GM18870 (cell line): Measurements from ENCODE around the gene ITGAX.
"Not testable (repeated sequence)": the region's sequence is repeated elsewhere in the genome, so short reads cannot be mapped to it uniquely, and the experiment has no call there.

Experiments
- ATAC-seq: cut with Tn5 transposase; IDR thresholded peaks from one replicate; pipeline ENCODE4 v1.9.1; 2021; ENCODE audit warnings: moderate library complexity; ENCODE audit not compliant: unreplicated experiment

ITGAX gene

GRCh38 chr16:31354394-31355291, at the start of gene ITGAX:
ITGAX (plus strand) TSS chr16:31355176; CDS start chr16:31355255, 79 bp downstream.
- ATAC-seq: peak; percentile 61

GRCh38 chr16:31305219-31305618, 49.8 kb upstream of the ITGAX start:
- no peak for ATAC-seq

- ATAC-seq: not testable (repeated sequence)
These were observed 46.6 kb upstream of the ITGAX start for GRCh38 chr16:31308381-31308780.

GRCh38 chr16:31322500-31322899, 32.5 kb upstream of the ITGAX start:
- ATAC-seq: no peak

- ATAC-seq: no peak
These were observed 30.9 kb upstream of the ITGAX start for GRCh38 chr16:31323959-31324629.

- ATAC-seq: no peak
These were observed 29.8 kb upstream of the ITGAX start for GRCh38 chr16:31325171-31325570.

- ATAC-seq: no peak
These were observed 27.2 kb upstream of the ITGAX start for GRCh38 chr16:31327646-31328225.

- ATAC-seq: no peak
These were observed 26.5 kb upstream of the ITGAX start for GRCh38 chr16:31328322-31329052.

GRCh38 chr16:31329671-31330552, 25.1 kb upstream of the ITGAX start:
- no peak for ATAC-seq

- no peak for ATAC-seq
These were observed 24.5 kb upstream of the ITGAX start for GRCh38 chr16:31330553-31330890.

- no peak for ATAC-seq
These were observed 23.7 kb upstream of the ITGAX start for GRCh38 chr16:31331141-31331764.

- no peak for ATAC-seq
These were observed 23.1 kb upstream of the ITGAX start for GRCh38 chr16:31331807-31332301.

- ATAC-seq: no peak
These were observed 22.4 kb upstream of the ITGAX start for GRCh38 chr16:31332544-31332943.

GRCh38 chr16:31333686-31334649, 21.0 kb upstream of the ITGAX start:
- ATAC-seq: no peak

GRCh38 chr16:31334934-31335333, 20.0 kb upstream of the ITGAX start:
- no peak for ATAC-seq

GRCh38 chr16:31335431-31335830, 19.5 kb upstream of the ITGAX start:
- no peak for ATAC-seq

- not testable (repeated sequence) for ATAC-seq
These were observed 16.8 kb upstream of the ITGAX start for GRCh38 chr16:31338166-31338685.

- ATAC-seq: peak; percentile 96
These were observed 10.3 kb upstream of the ITGAX start for GRCh38 chr16:31344712-31345111.
